GM10266 (cell line): ENCODE measurements around the gene ADAMTS18.

ENCODE experiments used
- DNase-seq: peaks from one replicate; pipeline ENCODE4 v3.0.0; 2012; ENCODE audit errors: extremely low spot score
- CTCF ChIP-seq: IDR thresholded peaks from 2 replicates; pipeline ENCODE4 v1.5.1; 2012; ENCODE audit warnings: mild to moderate bottlenecking, low read depth; ENCODE audit not compliant: control insufficient read depth, insufficient read depth; ENCODE audit errors: missing control alignments

Gene ADAMTS18

GRCh38 chr16:77298418-77299360 is 136.1 kb downstream of the ADAMTS18 start:
- DNase-seq, result no peak
- TF ChIP-seq CTCF, result no peak

GRCh38 chr16:77297996-77298395 is 136.8 kb downstream of the ADAMTS18 start:
- no peak for TF ChIP-seq CTCF
- DNase-seq, result no peak

DNA sequence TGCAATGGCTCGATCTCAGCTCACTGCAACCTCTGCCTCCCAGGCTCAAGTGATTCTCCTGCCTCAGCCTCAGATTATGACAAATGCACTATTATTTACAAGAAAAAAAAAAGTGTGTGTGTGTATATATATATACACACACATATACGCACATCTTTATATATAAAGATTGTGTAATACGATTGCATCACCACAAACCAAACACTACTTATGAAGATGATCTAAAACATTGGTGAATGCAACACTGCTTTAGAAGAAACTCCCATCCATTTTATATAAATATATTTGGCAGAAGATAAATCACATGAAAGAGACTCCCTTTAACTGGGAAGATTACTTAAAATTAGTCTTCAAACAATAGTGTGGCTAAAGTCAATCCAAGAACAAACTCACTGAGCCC is 138.9 kb downstream of the ADAMTS18 start:
- TF ChIP-seq CTCF, result no peak
- DNase-seq, result no peak

- no peak for TF ChIP-seq CTCF
- DNase-seq, result no peak
Observed at GRCh38 chr16:77290451-77291115, 144.3 kb downstream of the ADAMTS18 start.

DNA sequence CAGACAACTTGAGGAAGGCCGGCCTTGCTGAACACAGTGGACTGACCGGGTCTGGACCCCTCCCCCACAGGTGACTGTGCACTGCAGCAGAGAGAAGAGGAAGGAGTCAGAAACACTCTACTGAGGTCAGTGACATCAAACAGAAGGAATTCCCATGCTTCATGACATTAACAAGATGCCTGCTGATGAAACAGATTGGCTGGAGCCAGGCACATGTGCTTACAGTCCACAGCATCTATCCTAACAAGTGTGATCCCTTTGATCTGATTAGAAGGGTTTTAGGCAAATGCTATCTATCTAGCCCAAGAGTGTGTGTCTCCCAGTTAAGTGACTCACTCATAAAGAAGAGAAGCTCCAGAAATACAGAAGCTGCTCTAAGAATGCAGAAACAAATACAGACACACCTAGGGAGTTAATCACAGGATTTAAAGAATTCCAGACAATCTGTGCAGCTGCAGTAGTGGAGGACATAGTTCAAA is 145.5 kb downstream of the ADAMTS18 start:
- TF ChIP-seq CTCF, result no peak
- DNase-seq, result no peak

DNA sequence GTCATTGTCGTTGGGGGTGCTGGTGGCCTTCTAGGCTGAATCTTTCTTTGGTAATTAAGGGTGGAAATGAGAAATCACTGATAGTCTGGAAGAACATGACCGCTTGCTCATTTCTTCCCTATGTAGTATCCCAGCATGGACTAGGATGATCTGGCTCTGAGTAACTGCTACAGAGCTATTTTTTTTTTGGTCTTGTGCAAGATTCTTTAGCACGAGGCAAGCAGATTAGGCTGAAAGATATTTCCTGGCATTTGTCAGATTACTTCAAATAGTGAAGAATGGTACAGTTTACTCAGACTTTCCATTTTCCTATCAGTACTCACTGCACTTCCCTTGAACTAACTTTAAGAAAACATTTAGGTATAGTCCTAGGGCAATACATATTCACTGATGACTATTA is 146.6 kb downstream of the ADAMTS18 start:
- no peak for DNase-seq
- no peak for TF ChIP-seq CTCF

GRCh38 chr16:77285676-77286075 is 149.2 kb downstream of the ADAMTS18 start:
- no peak for DNase-seq
- TF ChIP-seq CTCF, result no peak
